Measurements from ENCODE around the gene NEURL1. TPM values are rescaled to one million over a fixed set of nuclear protein-coding genes. Genes with fewer than 3 reads are reported as not detected.

The NEURL1 gene
- total RNA-seq, 3 donors from 2014 or later (not counting 1 experiment from before 2014, with no cell fraction given), result 0.95 to 8.5 (median 1.5) TPM

DNA sequence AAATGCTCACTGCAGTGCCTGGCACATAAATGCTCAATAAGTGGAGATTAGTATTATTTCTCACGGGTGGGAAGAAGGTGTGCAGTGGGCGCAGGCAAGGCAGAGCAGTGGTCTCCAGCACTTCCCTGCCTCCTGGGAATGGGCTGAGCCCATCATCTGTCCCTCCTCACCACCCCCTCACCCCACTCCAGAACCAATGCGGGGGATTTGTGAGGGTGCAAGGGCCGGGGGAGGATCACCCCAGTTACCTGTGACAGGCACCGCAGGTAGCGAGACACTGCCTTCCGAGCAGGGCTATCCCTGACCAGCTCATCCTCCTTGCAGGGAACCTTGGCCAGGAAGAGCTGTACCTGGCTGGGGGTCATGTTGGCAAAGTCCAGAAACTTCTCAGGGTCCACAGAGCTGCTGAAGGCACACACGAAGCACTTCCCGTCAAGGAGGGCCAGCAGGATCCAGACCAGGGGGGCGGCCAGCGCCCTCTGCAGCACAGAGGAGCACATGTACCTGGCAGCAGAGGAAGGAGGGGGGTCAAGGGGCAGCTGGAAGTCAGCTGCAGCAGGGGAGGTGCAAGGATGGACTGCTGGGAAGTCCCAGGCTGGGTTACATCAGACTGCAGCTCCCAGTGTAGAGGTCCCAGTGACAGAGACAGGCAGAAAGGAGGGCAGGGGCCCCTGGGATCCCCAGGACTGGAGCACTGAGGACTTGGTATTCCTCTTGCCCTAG, 17.3 kb upstream of the NEURL1 start:
- H3K36me3 Mint-ChIP-seq, result no peaks in the 10 kb centered on the region
- no peak overlapping the region for H3K4me3 Mint-ChIP-seq
- H3K27me3 Mint-ChIP-seq (ENCODE audit: low read depth in 2 of 2), result no peaks in the 10 kb centered on the region
- Histone ChIP-seq H3K9me3 (ENCODE audit: control insufficient read depth, insufficient read depth, low read length) (no peaks in the 10 kb centered on the region), H3K36me3 (ENCODE audit: control insufficient read depth, insufficient read depth, low read length) (no peaks in the 10 kb centered on the region), H3K27ac (ENCODE audit: low read length) (no peak overlapping the region), H3K4me3 (ENCODE audit: low read length) (no peak overlapping the region), H3K4me1 (ENCODE audit: control insufficient read depth, insufficient read depth, low read length) (peaks cover 31% of the 10 kb centered on the region), H3K27me3 (ENCODE audit: control insufficient read depth, insufficient read depth, low read length) (no peaks in the 10 kb centered on the region)
- no peaks in the 10 kb centered on the region for H3K9me3 Mint-ChIP-seq
- 85% methylated on average over 11 of the region's 11 CpGs for WGBS (ENCODE audit: insufficient coverage)
- intact Hi-C loops (cut with micrococcal nuclease), result no loop called here
- peaks cover 13 to 19% of the 10 kb centered on the region in 2 donors for H3K4me1 Mint-ChIP-seq
- TF ChIP-seq, protein P1, sequence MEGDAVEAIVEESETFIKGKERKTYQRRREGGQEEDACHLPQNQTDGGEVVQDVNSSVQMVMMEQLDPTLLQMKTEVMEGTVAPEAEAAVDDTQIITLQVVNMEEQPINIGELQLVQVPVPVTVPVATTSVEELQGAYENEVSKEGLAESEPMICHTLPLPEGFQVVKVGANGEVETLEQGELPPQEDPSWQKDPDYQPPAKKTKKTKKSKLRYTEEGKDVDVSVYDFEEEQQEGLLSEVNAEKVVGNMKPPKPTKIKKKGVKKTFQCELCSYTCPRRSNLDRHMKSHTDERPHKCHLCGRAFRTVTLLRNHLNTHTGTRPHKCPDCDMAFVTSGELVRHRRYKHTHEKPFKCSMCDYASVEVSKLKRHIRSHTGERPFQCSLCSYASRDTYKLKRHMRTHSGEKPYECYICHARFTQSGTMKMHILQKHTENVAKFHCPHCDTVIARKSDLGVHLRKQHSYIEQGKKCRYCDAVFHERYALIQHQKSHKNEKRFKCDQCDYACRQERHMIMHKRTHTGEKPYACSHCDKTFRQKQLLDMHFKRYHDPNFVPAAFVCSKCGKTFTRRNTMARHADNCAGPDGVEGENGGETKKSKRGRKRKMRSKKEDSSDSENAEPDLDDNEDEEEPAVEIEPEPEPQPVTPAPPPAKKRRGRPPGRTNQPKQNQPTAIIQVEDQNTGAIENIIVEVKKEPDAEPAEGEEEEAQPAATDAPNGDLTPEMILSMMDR (IDR thresholded peaks at IDR 0.05), result no peak
- DNase-seq (peak in 1 of 2 donors; percentile 40), ATAC-seq (peak; percentile 32 to 59 (median 33))
- H3K27ac Mint-ChIP-seq, result no peak overlapping the region

DNA sequence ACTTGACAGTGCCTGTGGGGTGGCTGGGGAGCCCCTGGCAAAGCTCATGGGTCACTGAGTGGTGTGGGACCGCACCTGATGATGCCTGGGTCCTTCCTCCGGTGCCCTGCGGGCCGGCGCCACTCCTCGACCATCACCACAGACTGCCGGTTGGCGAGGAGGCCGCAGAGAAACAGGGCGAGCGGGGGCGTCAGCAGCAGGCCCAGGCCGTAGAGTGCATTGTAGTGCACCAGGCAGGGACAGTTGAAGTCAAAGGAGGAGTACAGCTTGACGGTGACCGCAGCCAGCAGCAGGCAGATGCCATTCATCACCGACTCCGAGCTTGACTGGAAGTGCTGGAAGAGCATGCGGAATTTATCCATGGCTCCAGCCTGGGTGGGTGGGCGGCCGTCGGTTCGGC, 14.8 kb upstream of the NEURL1 start:
- Histone ChIP-seq H3K36me3 (ENCODE audit: control insufficient read depth, insufficient read depth, low read length) (no peaks in the 10 kb centered on the region), H3K9me3 (ENCODE audit: control insufficient read depth, insufficient read depth, low read length) (no peaks in the 10 kb centered on the region), H3K4me1 (ENCODE audit: control insufficient read depth, insufficient read depth, low read length) (peaks cover 10% of the 10 kb centered on the region), H3K27me3 (ENCODE audit: control insufficient read depth, insufficient read depth, low read length) (no peaks in the 10 kb centered on the region), H3K27ac (ENCODE audit: low read length) (no peak overlapping the region), H3K4me3 (ENCODE audit: low read length) (no peak overlapping the region)
- Mint-ChIP-seq H3K4me1 (peaks cover 7 to 12% of the 10 kb centered on the region in 2 donors), H3K9me3 (no peaks in the 10 kb centered on the region), H3K27ac (no peak overlapping the region), H3K27me3 (ENCODE audit: low read depth in 2 of 2) (no peaks in the 10 kb centered on the region), H3K36me3 (no peaks in the 10 kb centered on the region), H3K4me3 (no peak overlapping the region)
- intact Hi-C loops (cut with micrococcal nuclease), result no loop called here
- DNase-seq (no peak), ATAC-seq (no peak)
- WGBS (ENCODE audit: insufficient coverage), result 97% methylated on average over 22 of the region's 22 CpGs
- TF ChIP-seq, protein P1 (IDR thresholded peaks at IDR 0.05), result no peak

DNA sequence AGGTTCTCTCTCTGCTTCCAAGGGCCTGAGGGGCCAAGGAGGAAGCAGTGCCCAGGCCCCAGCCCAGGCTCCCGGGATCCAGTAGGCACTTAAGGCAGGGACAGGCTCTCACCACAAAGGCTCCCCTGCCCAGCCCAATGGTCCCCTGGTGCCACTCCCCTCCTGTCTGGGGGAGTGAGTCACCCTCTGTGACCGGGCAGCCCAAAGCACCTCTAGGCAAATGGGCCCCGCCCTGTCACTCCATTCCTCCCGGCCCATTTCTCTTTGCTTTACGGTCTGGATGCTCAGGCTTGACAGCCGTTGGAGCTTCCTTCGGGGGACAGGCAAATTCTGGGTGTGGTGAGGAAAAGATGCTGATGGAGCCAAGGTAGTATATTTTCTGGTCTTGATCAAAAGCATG, 14.4 kb upstream of the NEURL1 start, which contains the start of gene CALHM3:
CALHM3 (minus strand) TSS at position 106 of the 400 bp plus-strand sequence. CDS start 208 bp downstream, outside the sequence.
- TF ChIP-seq, protein P1 (IDR thresholded peaks at IDR 0.05), result no peak
- ATAC-seq, result no peak
- no peaks in the 10 kb centered on the region for H3K27me3 Mint-ChIP-seq (ENCODE audit: low read depth in 2 of 2)
- no peaks in the 10 kb centered on the region for H3K36me3 Mint-ChIP-seq
- peaks cover 10% of the 10 kb centered on the region for H3K4me1 ChIP-seq (ENCODE audit: control insufficient read depth, insufficient read depth, low read length)
- no peak within 1 kb of the TSS for H3K27ac ChIP-seq (ENCODE audit: low read length)
- DNase-seq, result no peak
- intact Hi-C loops (cut with micrococcal nuclease), result no loop called here
- H3K4me3 ChIP-seq (ENCODE audit: low read length), result no peak within 1 kb of the TSS
- no peaks in the 10 kb centered on the region for H3K36me3 ChIP-seq (ENCODE audit: control insufficient read depth, insufficient read depth, low read length)
- H3K9me3 Mint-ChIP-seq, result no peaks in the 10 kb centered on the region
- no peaks in the 10 kb centered on the region for H3K27me3 ChIP-seq (ENCODE audit: control insufficient read depth, insufficient read depth, low read length)
- H3K4me3 Mint-ChIP-seq, result no peak within 1 kb of the TSS
- no peaks in the 10 kb centered on the region for H3K9me3 ChIP-seq (ENCODE audit: control insufficient read depth, insufficient read depth, low read length)
- peaks cover 7 to 9% of the 10 kb centered on the region in 2 donors for H3K4me1 Mint-ChIP-seq
- WGBS (ENCODE audit: insufficient coverage), result 81% methylated on average over 7 of the region's 7 CpGs
- H3K27ac Mint-ChIP-seq, result no peak within 1 kb of the TSS

Data from natural killer cell (primary cell).